GM23338 (cell line): Measurements from ENCODE around the gene TAOK1. TPM values are rescaled to one million over a fixed set of nuclear protein-coding genes. Genes with fewer than 3 reads are reported as not detected.

Experiments
- ATAC-seq: fragments of 200-7000 bp; cut with Tn5 transposase; 3 replicates; pipeline ENCODE4 v1.9.1; 2020
- DNase-seq: peaks from one replicate; pipeline ENCODE4 v3.0.0-alpha.2; 2015; ENCODE audit warnings: low spot score
- H2AFZ ChIP-seq: fragments of 200-600 bp; sonication (generic); 2 replicates; pipeline ENCODE4 v1.8.0; 2016; ENCODE audit warnings: antibody characterized with exemption, mild to moderate bottlenecking, moderate library complexity
- H3F3A ChIP-seq: fragments of 200-600 bp; sonication (generic); replicated peaks from 2 replicates; pipeline ENCODE4 v1.8.0; 2017; ENCODE audit warnings: antibody characterized with exemption, mixed run types, low read depth
- H3K27ac ChIP-seq: fragments of 200-600 bp; sonication (generic); 2 replicates; pipeline ENCODE4 v1.6.1; 2016; ENCODE audit warnings: low read depth
- H3K27me3 ChIP-seq: fragments of 200-600 bp; sonication (generic); 2 replicates; pipeline ENCODE4 v1.8.0; 2016; ENCODE audit warnings: mild to moderate bottlenecking, mixed run types, moderate library complexity; ENCODE audit not compliant: insufficient read depth
- H3K36me3 ChIP-seq: fragments of 200-600 bp; sonication (generic); 2 replicates; pipeline ENCODE4 v1.8.0; 2016; ENCODE audit warnings: mild to moderate bottlenecking; ENCODE audit not compliant: insufficient read depth
- H3K4me1 ChIP-seq: fragments of 200-600 bp; sonication (generic); 2 replicates; pipeline ENCODE4 v1.8.0; 2016; ENCODE audit warnings: mild to moderate bottlenecking, moderate library complexity; ENCODE audit not compliant: insufficient read depth
- H3K4me2 ChIP-seq: fragments of 200-600 bp; sonication (generic); 2 replicates; pipeline ENCODE4 v1.7.1; 2017; ENCODE audit warnings: mixed run types
- H3K4me3 ChIP-seq: fragments of 200-600 bp; sonication (generic); 2 replicates; pipeline ENCODE4 v1.6.1; 2016; ENCODE audit warnings: mixed run types
- H3K79me2 ChIP-seq: fragments of 200-600 bp; sonication (generic); replicated peaks from 2 replicates; pipeline ENCODE4 v1.8.0; 2017; ENCODE audit warnings: mild to moderate bottlenecking; ENCODE audit not compliant: insufficient read depth
- H3K9me2 ChIP-seq: fragments of 200-600 bp; sonication (generic); 2 replicates; pipeline ENCODE4 v1.8.0; 2017; ENCODE audit not compliant: insufficient read depth
- H4K20me1 ChIP-seq: fragments of 200-600 bp; sonication (generic); replicated peaks from 2 replicates; pipeline ENCODE4 v1.8.0; 2017; ENCODE audit warnings: mild to moderate bottlenecking; ENCODE audit not compliant: insufficient read depth
- H3K27ac Mint-ChIP-seq: 2 replicates; pipeline ENCODE4 v1.8.0; 2020; ENCODE audit warnings: inconsistent platforms, mild to moderate bottlenecking, moderate library complexity, mixed read lengths
- H3K27me3 Mint-ChIP-seq: 3 replicates; pipeline ENCODE4 v1.8.0; 2022; ENCODE audit warnings: low read depth, mild to moderate bottlenecking, moderate library complexity, mixed read lengths, inconsistent platforms; ENCODE audit not compliant: insufficient read depth, poor library complexity
- H3K36me3 Mint-ChIP-seq: 3 replicates; pipeline ENCODE4 v1.8.0; 2021; ENCODE audit warnings: low read depth, mild to moderate bottlenecking, inconsistent platforms, moderate library complexity, mixed read lengths
- H3K4me1 Mint-ChIP-seq: 3 replicates; pipeline ENCODE4 v1.8.0; 2020; ENCODE audit warnings: mild to moderate bottlenecking, inconsistent platforms, mixed read lengths
- H3K4me3 Mint-ChIP-seq: 3 replicates; pipeline ENCODE4 v1.8.0; 2021; ENCODE audit warnings: moderate library complexity, mild to moderate bottlenecking, inconsistent platforms, mixed read lengths
- H3K9me3 Mint-ChIP-seq: 3 replicates; pipeline ENCODE4 v1.8.0; 2020; ENCODE audit warnings: moderate library complexity, mild to moderate bottlenecking, inconsistent platforms, mixed read lengths
- CREB1 ChIP-seq: fragments of 250-450 bp; sonication (Bioruptor Pico); IDR thresholded peaks from 2 replicates; pipeline ENCODE4 v1.5.0; 2020; ENCODE audit warnings: low read depth, mild to moderate bottlenecking, moderate library complexity
- EZH2 ChIP-seq: fragments of 200-600 bp; sonication (generic); IDR thresholded peaks from one replicate; pipeline ENCODE4 v1.8.0; 2017; ENCODE audit warnings: antibody characterized with exemption, mild to moderate bottlenecking, low read depth; ENCODE audit not compliant: unreplicated experiment
- JUNB ChIP-seq: IDR thresholded peaks from one replicate; pipeline ENCODE4 v1.6.1; 2016; ENCODE audit warnings: antibody characterized with exemption; ENCODE audit not compliant: unreplicated experiment
- NANOG ChIP-seq: IDR thresholded peaks from 2 replicates; pipeline ENCODE4 v1.6.1; 2016; ENCODE audit warnings: antibody characterized with exemption, borderline replicate concordance
- POLR2AphosphoS5 ChIP-seq: IDR thresholded peaks from 2 replicates; pipeline ENCODE4 v1.6.1; 2016; ENCODE audit warnings: antibody characterized with exemption, low read depth
- REST ChIP-seq: IDR thresholded peaks from one replicate; pipeline ENCODE4 v1.6.1; 2018; ENCODE audit warnings: antibody characterized with exemption; ENCODE audit not compliant: unreplicated experiment
- STAT1 ChIP-seq: IDR thresholded peaks from one replicate; pipeline ENCODE4 v1.6.1; 2016; ENCODE audit warnings: antibody characterized with exemption; ENCODE audit not compliant: unreplicated experiment
- ZNF114 ChIP-seq: fragments of 250-450 bp; sonication (Bioruptor Pico); IDR thresholded peaks from 2 replicates; pipeline ENCODE4 v1.5.0; 2020; ENCODE audit warnings: mild to moderate bottlenecking, moderate library complexity
- ZNF331 ChIP-seq: fragments of 250-450 bp; sonication (Bioruptor Pico); IDR thresholded peaks from 2 replicates; pipeline ENCODE4 v1.5.0; 2020; ENCODE audit warnings: low read depth, mild to moderate bottlenecking, moderate library complexity
- polyA plus RNA-seq: library from polyadenylated mRNA; unstranded; fragments of >200 nt; fragmentation: Nextera tagmentation; extraction: Ambion mirVana; gene quantifications from 2 replicates; pipeline ENCODE4 v1.2.1, GENCODE V29; 2016
- total RNA-seq: library from RNA; depleted of rRNA; stranded (reverse); fragments of >200 nt; shearing (Covaris generic); gene quantifications from 2 replicates; pipeline ENCODE4 v1.2.3, GENCODE V29; 2014
- TF ChIP-seq, protein P1 (sequence below): IDR thresholded peaks from 2 replicates; pipeline ENCODE4 v1.6.1; 2016; ENCODE audit warnings: antibody characterized with exemption
- TF ChIP-seq, protein P2 (sequence below): fragments of 250-450 bp; sonication (Bioruptor Pico); IDR thresholded peaks from 2 replicates; pipeline ENCODE4 v1.5.0; 2020; ENCODE audit warnings: mild to moderate bottlenecking, moderate library complexity
- TF ChIP-seq, protein P3 (sequence below), 2 experiments: fragments of 200-600 bp in 1 of 2; sonication (generic) in 1 of 2; conservative IDR thresholded peaks; 2 replicates each; pipeline versions ENCODE4 v1.5.1 to v1.6.1; 2016 to 2017; ENCODE audit warnings: antibody characterized with exemption in 2 of 2, low read depth in 2 of 2, mild to moderate bottlenecking in 2 of 2, moderate library complexity in 1 of 2

The TAOK1 gene
- total and polyA plus RNA-seq, 2 experiments from 2014 or later, result 19.4 to 69.8 TPM

DNA sequence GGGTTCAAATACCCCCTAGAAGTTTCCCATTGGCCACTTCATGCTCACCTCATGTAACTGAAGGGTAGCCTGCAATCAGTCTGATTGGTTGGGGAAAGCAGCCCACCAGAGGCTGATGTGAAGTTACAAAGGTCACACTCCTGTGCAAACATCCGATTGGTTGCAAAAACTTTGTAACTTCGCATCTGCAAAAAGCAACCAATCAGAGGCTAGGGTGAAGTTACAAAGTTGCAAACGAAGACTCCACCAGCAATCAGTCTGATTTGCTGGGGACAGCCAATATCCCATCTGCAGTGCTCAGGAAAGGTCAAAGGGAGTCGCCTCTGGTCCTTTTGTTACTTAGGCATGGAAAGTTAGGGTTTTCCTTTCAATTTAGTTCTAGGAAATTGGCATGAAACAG lies 40.1 kb downstream of the TAOK1 start:
- no peak for ATAC-seq
- H3K4me1 Mint-ChIP-seq, result peaks cover 12% of the 10 kb centered on the region
- no peaks in the 10 kb centered on the region; the same call in 1 of the 2 replicates for H3K36me3 ChIP-seq
- H3K27me3 Mint-ChIP-seq, result peaks cover 2% of the 10 kb centered on the region
- H3K4me3 Mint-ChIP-seq, result no peak overlapping the region
- TF ChIP-seq, protein P1, sequence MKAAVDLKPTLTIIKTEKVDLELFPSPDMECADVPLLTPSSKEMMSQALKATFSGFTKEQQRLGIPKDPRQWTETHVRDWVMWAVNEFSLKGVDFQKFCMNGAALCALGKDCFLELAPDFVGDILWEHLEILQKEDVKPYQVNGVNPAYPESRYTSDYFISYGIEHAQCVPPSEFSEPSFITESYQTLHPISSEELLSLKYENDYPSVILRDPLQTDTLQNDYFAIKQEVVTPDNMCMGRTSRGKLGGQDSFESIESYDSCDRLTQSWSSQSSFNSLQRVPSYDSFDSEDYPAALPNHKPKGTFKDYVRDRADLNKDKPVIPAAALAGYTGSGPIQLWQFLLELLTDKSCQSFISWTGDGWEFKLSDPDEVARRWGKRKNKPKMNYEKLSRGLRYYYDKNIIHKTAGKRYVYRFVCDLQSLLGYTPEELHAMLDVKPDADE, result no peak
- TF ChIP-seq JUNB (no peak), EZH2 (no peak), ZNF331 (no peak), ZNF114 (CRISPR knock-in tag) (no peak), STAT1 (no peak), CREB1 (CRISPR knock-in tag) (no peak), NANOG (no peak), POLR2AphosphoS5 (no peak), REST (no peak)
- TF ChIP-seq, protein P2, sequence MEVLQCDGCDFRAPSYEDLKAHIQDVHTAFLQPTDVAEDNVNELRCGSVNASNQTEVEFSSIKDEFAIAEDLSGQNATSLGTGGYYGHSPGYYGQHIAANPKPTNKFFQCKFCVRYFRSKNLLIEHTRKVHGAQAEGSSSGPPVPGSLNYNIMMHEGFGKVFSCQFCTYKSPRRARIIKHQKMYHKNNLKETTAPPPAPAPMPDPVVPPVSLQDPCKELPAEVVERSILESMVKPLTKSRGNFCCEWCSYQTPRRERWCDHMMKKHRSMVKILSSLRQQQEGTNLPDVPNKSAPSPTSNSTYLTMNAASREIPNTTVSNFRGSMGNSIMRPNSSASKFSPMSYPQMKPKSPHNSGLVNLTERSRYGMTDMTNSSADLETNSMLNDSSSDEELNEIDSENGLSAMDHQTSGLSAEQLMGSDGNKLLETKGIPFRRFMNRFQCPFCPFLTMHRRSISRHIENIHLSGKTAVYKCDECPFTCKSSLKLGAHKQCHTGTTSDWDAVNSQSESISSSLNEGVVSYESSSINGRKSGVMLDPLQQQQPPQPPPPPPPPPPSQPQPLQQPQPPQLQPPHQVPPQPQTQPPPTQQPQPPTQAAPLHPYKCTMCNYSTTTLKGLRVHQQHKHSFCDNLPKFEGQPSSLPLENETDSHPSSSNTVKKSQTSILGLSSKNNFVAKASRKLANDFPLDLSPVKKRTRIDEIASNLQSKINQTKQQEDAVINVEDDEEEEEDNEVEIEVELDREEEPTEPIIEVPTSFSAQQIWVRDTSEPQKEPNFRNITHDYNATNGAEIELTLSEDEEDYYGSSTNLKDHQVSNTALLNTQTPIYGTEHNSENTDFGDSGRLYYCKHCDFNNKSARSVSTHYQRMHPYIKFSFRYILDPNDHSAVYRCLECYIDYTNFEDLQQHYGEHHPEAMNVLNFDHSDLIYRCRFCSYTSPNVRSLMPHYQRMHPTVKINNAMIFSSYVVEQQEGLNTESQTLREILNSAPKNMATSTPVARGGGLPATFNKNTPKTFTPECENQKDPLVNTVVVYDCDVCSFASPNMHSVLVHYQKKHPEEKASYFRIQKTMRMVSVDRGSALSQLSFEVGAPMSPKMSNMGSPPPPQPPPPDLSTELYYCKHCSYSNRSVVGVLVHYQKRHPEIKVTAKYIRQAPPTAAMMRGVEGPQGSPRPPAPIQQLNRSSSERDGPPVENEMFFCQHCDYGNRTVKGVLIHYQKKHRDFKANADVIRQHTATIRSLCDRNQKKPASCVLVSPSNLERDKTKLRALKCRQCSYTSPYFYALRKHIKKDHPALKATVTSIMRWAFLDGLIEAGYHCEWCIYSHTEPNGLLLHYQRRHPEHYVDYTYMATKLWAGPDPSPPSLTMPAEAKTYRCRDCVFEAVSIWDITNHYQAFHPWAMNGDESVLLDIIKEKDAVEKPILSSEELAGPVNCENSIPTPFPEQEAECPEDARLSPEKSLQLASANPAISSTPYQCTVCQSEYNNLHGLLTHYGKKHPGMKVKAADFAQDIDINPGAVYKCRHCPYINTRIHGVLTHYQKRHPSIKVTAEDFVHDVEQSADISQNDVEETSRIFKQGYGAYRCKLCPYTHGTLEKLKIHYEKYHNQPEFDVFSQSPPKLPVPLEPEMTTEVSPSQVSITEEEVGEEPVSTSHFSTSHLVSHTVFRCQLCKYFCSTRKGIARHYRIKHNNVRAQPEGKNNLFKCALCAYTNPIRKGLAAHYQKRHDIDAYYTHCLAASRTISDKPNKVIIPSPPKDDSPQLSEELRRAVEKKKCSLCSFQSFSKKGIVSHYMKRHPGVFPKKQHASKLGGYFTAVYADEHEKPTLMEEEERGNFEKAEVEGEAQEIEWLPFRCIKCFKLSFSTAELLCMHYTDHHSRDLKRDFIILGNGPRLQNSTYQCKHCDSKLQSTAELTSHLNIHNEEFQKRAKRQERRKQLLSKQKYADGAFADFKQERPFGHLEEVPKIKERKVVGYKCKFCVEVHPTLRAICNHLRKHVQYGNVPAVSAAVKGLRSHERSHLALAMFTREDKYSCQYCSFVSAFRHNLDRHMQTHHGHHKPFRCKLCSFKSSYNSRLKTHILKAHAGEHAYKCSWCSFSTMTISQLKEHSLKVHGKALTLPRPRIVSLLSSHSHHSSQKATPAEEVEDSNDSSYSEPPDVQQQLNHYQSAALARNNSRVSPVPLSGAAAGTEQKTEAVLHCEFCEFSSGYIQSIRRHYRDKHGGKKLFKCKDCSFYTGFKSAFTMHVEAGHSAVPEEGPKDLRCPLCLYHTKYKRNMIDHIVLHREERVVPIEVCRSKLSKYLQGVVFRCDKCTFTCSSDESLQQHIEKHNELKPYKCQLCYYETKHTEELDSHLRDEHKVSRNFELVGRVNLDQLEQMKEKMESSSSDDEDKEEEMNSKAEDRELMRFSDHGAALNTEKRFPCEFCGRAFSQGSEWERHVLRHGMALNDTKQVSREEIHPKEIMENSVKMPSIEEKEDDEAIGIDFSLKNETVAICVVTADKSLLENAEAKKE (CRISPR knock-in tag), result no peak
- TF ChIP-seq, protein P3, sequence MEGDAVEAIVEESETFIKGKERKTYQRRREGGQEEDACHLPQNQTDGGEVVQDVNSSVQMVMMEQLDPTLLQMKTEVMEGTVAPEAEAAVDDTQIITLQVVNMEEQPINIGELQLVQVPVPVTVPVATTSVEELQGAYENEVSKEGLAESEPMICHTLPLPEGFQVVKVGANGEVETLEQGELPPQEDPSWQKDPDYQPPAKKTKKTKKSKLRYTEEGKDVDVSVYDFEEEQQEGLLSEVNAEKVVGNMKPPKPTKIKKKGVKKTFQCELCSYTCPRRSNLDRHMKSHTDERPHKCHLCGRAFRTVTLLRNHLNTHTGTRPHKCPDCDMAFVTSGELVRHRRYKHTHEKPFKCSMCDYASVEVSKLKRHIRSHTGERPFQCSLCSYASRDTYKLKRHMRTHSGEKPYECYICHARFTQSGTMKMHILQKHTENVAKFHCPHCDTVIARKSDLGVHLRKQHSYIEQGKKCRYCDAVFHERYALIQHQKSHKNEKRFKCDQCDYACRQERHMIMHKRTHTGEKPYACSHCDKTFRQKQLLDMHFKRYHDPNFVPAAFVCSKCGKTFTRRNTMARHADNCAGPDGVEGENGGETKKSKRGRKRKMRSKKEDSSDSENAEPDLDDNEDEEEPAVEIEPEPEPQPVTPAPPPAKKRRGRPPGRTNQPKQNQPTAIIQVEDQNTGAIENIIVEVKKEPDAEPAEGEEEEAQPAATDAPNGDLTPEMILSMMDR (conservative IDR thresholded peaks at IDR 0.05; ENCODE audit: low read depth in 2 of 2), result no peak
- no peaks in the 10 kb centered on the region for H3K27me3 ChIP-seq
- no peaks in the 10 kb centered on the region for H3K9me2 ChIP-seq
- no peak overlapping the region for H3K27ac Mint-ChIP-seq
- H4K20me1 ChIP-seq, result peaks cover 20% of the 10 kb centered on the region
- no peak overlapping the region for H2AFZ ChIP-seq
- DNase-seq, result no peak
- peaks cover 100% of the 10 kb centered on the region for H3K79me2 ChIP-seq
- H3K4me1 ChIP-seq, result peaks cover 18% of the 10 kb centered on the region
- H3K27ac ChIP-seq, result no peak overlapping the region
- no peak overlapping the region for H3K4me2 ChIP-seq
- no peak overlapping the region for H3K4me3 ChIP-seq
- H3F3A ChIP-seq, result no peaks in the 10 kb centered on the region
- H3K9me3 Mint-ChIP-seq, result no peaks in the 10 kb centered on the region; the same call in 2 of the 3 replicates
- peaks cover 28% of the 10 kb centered on the region; the same call in 2 of the 3 replicates for H3K36me3 Mint-ChIP-seq
